COLO829 (cell line): ENCODE measurements around the gene BANP.
"Not testable (repeated sequence)": the region's sequence is repeated elsewhere in the genome, so short reads cannot be mapped to it uniquely, and the experiment has no call there.

Source experiments
- DNase-seq: peaks from one replicate; pipeline ENCODE4 v3.0.0; 2012; ENCODE audit warnings: low spot score

Gene BANP

GRCh38 chr16:88104363-88104762 lies 153.1 kb downstream of the BANP start:
- DNase-seq = not testable (repeated sequence)

DNA sequence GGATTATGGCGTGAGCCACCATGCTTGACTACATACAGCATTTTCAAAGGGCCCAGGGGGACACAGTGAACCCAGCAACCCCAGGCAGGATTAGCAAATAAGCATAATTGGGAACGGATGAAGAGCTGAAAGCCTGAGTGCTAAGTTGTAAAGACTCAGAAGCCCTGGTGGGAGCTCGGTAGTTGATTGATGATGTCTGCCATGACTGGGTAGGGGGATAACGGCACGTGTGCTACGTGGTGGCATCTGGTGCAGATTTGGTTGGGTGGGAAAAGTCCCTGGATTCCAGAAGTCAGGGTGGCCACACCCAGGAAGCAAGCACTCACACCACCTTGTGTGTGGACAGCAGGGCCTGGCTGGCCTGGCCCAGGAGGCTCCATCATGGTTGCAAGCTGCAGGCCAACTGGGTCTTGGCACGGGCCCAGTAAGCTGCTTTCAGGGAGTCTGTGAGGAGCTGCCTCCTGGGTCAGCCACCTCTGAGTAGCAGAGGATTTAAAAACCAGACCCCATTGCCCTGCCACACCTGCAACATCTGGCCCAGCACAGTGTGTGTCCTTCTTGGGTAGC lies 154.4 kb downstream of the BANP start:
- DNase-seq = not testable (repeated sequence)

DNA sequence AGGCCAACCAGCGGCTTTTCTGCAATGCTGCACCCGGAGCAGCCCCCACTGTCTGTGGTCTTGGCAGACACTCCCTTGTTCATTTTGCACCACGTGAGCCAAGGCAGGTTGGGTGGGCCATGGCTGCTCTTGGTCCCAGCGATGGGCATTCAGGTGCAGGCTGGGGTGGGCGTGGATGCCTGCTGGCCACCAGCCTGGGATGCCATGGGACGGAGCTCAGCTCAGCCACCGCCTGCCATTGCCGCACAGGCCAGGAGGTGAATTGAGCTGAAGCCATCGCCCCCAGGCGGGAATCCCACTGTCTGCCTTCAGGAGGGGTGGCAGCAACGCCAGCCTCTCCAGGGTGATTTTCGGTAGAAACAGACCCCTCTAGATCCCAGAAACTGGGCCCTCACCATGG lies 155.3 kb downstream of the BANP start:
- DNase-seq = not testable (repeated sequence)

DNA sequence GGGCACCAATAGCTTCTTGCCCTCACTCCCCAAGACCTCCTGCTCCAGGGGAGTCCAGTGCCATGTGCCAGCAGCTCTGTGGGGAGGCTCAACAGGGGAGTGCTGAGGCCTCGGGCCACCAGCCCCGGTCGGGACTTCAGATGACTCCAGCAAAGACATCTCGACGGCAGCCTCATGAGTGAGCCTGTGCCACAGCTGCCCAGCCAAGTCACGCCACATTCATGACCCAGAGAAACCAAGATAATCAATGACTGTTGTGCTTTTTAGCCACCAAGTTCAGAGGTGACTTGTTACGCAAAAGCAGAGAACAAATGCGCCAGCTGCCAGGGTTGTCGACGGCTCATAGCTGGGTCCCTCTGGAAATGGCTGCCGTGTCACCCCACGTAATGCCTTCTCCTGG lies 157.5 kb downstream of the BANP start:
- no peak for DNase-seq

- not testable (repeated sequence) for DNase-seq
Measured at GRCh38 chr16:88109726-88110621, 158.7 kb downstream of the BANP start.

DNA sequence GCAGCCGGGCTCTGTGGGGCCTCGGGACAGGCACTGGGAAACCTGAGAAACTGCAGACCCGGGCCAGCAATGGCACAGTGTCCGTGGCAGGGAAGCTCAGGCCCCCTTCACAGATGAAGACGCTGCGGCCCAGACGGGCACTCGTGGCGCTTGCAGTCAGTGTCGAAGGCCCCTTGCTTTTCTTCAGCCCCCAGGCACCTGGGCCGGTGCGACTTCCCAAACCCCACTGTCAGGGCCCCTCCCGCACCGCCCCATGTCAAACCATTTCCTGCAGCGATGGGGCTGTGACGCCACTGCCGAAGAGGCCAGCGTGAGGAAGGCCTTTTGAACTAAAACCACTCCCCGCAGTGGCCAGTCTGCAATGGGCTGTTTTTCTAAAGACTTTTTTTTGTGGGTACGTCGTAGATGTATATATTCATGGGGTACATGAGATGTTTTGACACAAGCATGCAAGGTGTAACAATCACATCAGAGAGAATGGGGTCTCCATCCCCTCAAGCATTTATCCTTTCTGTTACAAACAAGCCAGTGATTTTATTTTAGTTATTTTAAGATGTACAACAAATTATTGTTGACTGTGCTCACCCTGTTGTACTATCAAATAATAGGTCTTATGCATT lies 159.8 kb downstream of the BANP start:
- DNase-seq = not testable (repeated sequence)

GRCh38 chr16:88111976-88112375 lies 160.7 kb downstream of the BANP start:
- not testable (repeated sequence) for DNase-seq

DNA sequence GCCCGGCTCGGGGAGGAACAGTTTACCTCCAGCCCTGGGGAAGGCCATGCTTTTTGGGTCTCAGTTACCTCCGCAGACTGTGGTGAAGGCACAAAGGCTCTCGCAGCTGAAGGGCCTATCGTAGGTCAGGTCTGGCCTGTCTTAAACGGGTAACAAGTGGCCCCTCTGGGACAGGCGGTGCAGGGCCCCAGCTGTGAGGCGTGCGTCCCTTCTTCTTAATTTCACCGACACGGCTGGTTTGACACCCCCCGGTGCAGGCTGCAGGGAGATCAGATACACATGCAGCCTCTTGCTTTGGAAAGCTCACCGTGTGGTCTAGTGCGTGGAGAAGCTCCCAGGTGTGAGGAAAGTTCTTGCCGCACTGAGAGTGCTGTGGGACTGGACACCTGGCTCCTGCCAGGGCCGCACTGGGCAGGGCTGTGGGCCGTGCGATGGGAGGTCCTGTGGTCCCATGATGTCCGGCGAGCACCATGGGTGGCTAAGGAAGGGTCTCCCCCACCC lies 162.4 kb downstream of the BANP start:
- DNase-seq = no peak

DNA sequence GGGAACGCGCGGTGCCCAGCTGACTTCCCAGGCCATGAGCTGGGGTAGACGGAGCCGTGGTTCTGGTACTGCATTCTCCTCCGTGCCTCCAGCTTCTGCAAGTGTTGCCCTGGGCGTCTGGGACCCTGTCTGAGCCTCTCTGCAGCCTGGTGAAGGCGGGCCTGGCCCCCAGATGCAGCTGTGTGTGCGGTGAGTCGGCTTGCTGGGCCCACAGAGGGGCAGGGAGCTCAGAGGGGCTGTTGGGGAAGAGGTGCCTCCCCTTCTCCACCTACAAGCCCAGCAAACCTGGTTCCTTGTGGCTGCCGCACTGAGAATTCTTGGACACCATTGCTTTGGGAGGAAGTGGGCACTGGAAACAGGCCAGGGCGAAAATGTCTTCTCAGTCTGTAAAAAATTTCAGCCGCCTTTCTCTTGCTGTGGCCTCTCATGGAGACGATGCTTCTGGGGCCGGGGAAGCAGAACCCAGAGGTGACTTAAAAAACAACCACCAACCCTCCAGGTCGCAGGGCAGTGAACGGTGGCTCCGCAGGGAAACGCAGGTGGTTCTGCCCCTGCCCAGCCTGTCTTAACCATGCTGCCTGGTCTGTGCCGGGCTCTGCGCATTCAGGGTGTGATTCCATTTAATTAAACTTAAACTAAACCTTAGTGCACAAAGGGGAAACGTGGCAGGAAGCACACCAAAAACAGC lies 163.5 kb downstream of the BANP start:
- not testable (repeated sequence) for DNase-seq

DNA sequence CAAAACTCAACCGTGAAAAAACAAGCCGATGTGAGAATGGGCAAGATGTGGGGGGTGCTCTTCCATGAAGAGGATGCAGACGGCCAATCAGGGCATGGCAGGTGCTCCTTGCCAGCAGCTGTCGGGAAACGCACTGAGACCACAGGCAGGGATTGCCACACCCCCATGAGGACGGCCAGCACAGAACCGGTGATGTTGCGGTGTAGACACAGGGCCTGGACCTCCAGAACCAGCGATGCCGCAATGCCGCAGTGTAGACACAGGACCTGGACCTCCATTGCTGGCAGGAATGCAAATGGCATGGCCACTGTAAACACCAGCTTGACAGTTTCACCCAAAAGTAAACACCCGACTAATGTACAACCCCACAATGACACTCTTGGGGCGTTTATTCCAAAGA lies 164.9 kb downstream of the BANP start:
- no peak for DNase-seq

DNA sequence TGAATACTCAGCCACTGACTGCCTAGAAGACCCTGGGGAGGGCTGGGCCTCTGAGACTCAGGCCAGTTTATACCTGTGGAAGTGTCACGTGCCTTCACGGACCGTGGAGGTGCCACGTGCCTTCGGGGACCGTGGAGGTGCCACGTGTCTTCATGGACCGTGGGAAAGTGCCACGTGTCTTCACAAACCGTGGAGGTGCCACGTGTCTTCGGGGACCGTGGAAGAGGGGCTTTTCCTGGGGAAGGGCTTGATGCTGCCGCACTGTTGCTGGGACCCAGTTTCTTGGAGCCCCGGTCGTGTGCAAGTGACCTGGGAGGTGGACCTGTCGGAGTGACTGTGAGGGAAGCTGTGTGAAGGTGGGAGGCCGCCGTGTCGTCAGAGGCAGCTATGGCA lies 166.2 kb downstream of the BANP start:
- DNase-seq = no peak

GRCh38 chr16:88118376-88118775 lies 167.1 kb downstream of the BANP start:
- DNase-seq = no peak

GRCh38 chr16:88118852-88119741 lies 167.9 kb downstream of the BANP start:
- not testable (repeated sequence) for DNase-seq

DNA sequence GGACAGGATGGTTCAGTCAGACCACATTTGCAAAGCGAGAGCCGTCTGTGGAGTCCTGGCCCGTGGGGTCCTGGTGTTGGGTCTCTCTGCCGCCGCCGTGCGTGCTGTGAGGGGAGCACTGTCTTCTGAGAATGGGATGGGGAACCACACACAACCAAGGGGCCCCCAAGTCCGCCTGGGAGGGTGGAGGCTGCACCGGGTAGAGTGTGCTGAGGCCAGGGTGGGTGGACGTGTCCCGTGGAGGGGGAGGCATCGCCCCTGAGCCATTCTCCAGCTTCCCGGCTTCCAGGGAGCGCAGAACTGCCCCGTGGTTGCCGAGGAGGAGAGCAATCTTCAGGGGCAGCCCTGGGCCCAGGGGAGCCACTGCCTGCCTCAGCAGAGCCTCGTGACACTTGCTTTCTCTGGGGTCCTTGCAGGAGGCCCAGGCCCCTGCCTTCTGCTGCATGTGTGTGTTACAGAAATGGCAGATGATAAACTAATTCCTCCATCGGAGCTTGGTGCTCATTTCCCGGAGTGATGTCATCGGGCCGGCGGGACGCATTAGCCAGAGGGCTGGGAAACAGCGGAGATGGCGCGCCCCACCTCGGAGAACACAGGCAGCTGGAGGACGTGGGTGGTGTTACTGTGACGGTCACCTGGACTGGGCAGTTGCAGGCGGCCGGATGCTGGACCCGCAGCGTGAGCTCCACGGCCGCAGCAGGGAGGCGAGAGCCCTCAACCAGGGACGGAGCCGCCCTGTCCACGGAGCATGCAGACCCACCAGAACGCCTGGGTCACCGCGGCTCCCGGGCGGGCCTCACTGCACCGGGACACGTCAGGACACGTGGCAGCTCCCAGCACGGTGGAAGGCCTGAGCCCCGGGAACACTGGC lies 168.9 kb downstream of the BANP start:
- DNase-seq = not testable (repeated sequence)

GRCh38 chr16:88120812-88121211 lies 169.6 kb downstream of the BANP start:
- no peak for DNase-seq

- not testable (repeated sequence) for DNase-seq
Measured at GRCh38 chr16:88121391-88121790, 170.2 kb downstream of the BANP start.

GRCh38 chr16:88121886-88122580 lies 170.8 kb downstream of the BANP start:
- DNase-seq = no peak
